ENCODE data around the gene GPR152.

DNA sequence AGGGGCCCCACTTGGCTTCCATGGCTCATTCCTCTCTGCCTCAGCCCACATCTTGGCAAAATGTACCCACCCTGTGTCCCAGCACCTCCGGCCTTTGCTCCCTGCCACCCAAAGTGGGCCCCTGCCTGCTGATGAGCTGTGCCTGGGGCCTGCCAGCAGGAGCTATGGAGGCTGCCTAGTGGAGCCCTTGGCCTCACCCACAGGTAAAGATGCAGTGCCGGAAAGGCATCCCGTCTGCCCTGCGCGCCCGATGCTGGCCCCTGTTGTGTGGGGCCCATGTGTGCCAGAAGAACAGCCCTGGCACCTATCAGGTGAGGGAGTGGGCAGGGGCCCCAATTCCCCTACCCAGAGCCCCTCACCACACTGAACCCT lies 47.3 kb downstream of the GPR152 start:
- TF ChIP-seq, protein P1, sequence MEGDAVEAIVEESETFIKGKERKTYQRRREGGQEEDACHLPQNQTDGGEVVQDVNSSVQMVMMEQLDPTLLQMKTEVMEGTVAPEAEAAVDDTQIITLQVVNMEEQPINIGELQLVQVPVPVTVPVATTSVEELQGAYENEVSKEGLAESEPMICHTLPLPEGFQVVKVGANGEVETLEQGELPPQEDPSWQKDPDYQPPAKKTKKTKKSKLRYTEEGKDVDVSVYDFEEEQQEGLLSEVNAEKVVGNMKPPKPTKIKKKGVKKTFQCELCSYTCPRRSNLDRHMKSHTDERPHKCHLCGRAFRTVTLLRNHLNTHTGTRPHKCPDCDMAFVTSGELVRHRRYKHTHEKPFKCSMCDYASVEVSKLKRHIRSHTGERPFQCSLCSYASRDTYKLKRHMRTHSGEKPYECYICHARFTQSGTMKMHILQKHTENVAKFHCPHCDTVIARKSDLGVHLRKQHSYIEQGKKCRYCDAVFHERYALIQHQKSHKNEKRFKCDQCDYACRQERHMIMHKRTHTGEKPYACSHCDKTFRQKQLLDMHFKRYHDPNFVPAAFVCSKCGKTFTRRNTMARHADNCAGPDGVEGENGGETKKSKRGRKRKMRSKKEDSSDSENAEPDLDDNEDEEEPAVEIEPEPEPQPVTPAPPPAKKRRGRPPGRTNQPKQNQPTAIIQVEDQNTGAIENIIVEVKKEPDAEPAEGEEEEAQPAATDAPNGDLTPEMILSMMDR (IDR thresholded peaks at IDR 0.05) = no peak
- no peak for TF ChIP-seq POLR2A (IDR thresholded peaks at IDR 0.05)

All from vagina (tissue), 2 donors.